HG02840 (cell line): Measurements from ENCODE around the gene AKIRIN2.
"Not testable (repeated sequence)": the region's sequence is repeated elsewhere in the genome, so short reads cannot be mapped to it uniquely, and the experiment has no call there.

Experiments
- ATAC-seq: cut with Tn5 transposase; IDR thresholded peaks from one replicate; pipeline ENCODE4 v1.9.1; 2021; ENCODE audit warnings: mild to moderate bottlenecking, moderate library complexity, moderate number of reproducible peaks; ENCODE audit not compliant: unreplicated experiment, low FRiP score

Gene AKIRIN2

GRCh38 chr6:87692086-87692485, 9.9 kb downstream of the AKIRIN2 start:
- no peak for ATAC-seq

DNA sequence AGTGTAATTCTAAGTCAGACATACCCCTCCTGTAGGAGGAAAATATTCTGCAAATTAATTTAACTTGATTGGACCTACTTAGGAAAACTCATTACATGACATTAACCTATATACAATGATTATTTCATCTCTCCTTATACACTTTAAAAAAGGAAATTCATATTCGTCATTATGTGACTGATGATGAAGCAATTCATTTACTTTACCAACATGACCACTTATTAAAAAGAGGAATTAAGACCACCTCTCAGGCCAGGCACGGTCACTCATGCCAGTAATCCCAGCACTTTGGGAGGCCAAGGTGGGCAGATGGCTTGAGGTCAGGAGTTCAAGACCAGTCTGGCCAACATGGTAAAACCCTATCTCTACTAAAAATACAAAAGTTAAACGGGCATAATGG, 11.6 kb downstream of the AKIRIN2 start:
- ATAC-seq: no peak

DNA sequence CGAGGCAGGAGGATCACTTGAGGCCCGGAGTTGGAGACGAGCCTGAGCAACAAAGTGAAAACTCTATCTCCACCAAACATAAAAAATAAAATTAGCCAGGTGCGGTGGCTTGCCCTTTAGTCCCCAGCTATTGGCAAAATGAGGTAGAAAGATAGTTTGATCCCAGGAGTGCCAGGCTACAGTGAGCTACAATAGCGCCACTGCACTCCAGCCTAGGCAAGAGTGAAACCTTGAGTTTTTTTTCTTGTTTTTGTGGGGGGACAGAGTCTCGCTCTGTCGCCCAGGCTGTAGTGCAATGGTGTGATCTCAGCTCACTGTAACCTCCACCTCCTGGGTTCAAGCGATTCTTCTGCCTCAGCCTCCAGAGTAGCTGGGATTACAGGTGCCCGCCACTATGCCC, 14.1 kb downstream of the AKIRIN2 start:
- not testable (repeated sequence) for ATAC-seq

DNA sequence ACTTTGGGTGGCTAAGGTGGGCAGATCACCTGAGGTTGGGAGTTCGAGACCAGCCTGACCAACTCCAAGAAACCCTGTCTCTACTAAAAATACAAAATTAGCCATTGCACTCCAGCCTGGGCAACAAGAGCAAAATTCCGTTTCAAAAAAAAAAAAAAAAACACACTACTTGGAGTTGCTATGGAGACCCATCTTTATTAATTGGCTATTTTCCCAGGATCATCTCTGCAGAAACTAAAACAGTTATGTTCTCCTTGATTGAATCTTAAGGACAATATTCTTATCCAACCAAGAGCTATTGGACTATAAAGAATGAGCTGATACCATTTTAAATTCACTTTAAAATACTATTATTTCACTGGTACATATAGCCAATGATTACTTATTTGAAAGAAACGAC, 14.7 kb downstream of the AKIRIN2 start:
- ATAC-seq: no peak

DNA sequence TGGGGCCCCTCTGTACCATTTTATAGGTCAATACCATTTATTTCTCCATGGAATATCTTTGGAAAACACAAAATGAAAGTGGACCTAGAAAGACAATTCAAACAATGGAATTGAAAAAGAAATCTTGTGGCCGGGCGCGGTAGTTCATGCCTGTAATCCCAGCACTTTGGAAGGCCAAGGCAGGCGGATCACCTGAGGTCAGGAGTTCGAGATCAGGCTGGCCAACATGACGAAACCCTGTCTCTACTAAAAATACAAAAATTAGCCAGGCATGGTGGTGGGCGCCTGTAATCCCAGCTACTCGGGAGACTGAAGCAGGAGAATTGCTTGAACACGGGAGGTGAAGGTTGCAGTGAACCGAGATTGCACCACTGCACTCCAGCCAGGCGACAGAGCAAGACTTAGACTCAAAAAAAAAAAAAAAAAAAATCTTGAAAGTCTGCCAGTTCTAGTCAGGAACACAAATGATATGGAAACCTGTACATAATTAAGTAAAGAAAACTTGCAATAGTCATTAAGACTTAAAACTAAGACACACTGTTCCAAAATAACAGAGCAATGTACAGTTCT, 15.3 kb downstream of the AKIRIN2 start:
- not testable (repeated sequence) for ATAC-seq

- no peak for ATAC-seq
Measured at GRCh38 chr6:87684895-87685654, 17.0 kb downstream of the AKIRIN2 start.

DNA sequence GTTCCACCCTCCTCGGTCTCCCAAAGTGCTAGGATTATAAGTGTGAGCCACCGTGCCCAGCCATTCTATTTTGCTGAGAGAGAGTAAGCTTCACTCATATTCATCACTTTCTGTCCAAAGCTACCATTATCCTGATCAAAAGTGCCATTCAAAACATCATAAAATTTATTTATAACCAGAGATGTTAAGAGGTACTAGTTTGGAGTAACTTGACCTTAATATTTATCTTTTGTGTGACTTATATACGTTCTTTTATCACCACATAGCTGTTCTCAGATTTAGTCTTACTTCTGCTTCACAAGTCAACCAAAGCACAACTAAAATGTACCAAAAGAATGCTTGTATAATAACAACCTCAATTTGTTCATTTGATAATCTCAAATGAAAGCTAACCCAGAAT, 18.1 kb downstream of the AKIRIN2 start:
- ATAC-seq: no peak

DNA sequence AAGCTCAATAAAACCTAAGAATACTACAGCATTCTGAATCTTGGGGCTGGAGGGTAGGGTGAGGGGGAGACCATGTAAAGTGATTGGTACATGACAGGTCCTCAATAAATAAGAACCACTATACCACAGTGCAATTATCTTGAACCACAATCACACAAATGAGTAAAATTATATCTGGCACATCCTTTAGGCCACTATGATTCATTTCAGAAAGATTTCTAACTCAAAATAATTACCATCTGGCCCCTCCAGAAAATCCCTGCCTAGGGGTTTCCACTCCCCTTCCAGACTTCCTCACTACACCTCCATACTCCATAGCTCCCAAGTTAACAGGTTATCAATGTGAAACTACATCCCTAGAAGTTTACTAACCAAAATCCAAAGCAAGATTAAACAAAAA, 19.7 kb downstream of the AKIRIN2 start:
- no peak for ATAC-seq

- no peak for ATAC-seq
Measured at GRCh38 chr6:87675004-87675681, 26.9 kb downstream of the AKIRIN2 start.

DNA sequence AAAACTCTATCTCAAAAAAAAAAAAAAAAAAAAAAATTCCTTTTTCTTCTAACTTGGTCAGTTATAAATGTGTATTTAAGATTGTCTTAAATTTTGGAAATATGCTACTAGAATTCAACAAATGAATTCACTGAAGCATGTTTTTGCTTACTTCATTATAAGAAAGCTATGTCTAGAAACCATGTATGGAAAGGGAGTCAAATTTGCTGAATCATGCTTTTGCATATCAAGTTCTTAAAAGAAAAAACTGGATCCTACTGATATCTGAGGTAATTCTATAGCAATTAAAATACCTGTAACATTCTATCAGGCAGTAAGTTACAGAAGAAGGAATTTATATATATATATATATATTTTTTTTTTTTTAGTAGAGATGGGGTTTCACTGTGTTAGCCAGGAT, 27.7 kb downstream of the AKIRIN2 start:
- ATAC-seq: no peak

GRCh38 chr6:87673237-87673636, 28.8 kb downstream of the AKIRIN2 start:
- no peak for ATAC-seq

GRCh38 chr6:87672641-87673040, 29.4 kb downstream of the AKIRIN2 start:
- no peak for ATAC-seq

DNA sequence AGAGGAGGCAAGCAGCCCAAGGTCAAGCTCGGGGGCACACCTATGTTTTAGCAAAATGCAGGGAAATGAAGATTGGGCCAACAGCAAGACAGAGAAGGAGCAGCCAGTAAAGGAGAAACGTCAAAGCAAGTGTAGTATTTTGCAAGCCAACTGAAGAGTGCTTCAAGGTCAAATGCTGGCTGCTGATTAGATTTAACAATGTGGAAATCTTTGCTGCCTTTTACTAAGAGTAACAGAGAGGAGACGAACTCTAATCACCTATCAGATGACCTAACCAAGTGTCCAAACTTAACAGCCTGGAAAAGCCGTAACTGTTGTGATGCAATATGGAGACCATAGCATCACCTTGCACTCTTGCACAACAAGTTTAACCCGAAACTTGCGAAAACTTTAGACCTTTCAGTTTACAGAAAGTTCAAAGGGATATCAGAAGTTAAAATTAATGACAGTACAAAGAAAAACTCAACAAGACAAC, 30.4 kb downstream of the AKIRIN2 start:
- ATAC-seq: no peak

DNA sequence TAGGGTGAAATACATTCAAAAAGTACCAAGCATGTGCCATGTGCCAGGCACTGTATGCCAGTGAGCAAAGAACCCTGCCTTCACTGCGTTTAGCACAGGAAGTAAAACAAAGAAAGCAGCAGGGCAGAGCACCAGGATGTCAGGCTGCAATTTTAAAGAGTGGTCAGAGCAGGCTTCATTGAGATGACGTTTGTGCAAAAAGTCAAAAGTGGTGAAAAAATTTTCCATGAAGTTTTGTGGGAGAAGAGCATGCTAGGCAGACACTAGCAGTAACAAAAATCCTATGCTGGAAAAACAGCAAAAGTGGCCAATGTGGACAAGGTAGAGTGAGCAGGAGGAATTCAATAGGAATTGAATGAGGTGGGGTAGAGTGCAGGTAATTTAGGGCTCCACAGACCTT, 31.3 kb downstream of the AKIRIN2 start:
- no peak for ATAC-seq

DNA sequence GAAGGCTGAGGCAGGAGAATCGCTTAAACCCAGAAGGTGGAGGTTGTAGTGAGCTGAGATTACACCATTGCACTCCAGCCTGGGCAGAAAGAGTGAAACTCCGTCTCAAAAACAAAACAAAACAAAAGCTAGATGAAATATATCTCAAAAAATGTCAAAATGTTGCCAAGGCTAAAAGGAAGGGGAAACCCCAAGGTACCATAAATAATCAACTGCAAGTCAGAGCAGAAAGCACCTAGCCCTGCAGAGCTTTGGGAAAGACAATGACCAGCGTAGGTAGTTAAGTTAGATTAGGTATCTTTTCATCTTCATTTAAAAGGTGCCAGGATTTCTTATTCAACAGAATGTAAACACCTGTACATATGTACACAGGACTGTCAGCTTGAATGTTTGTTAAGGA, 33.0 kb downstream of the AKIRIN2 start:
- ATAC-seq: no peak

DNA sequence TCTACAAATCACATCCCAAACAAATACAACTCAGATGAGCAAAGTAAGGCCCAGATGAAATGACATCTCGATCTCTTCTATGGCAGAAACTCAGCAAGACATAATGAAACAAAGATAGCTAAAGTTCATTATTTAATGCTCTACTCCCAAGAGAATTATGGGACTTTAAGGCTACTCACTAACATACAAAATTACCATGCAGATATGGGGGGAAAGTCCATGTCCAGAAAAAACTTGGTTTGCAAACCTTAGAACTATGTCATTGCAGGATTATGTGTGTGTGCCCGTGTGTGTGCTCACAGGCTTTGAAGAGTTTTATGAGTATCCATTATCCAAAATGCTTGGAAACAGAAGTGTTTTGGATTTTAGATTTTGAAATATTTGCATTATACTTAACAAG, 34.0 kb downstream of the AKIRIN2 start:
- ATAC-seq: no peak

DNA sequence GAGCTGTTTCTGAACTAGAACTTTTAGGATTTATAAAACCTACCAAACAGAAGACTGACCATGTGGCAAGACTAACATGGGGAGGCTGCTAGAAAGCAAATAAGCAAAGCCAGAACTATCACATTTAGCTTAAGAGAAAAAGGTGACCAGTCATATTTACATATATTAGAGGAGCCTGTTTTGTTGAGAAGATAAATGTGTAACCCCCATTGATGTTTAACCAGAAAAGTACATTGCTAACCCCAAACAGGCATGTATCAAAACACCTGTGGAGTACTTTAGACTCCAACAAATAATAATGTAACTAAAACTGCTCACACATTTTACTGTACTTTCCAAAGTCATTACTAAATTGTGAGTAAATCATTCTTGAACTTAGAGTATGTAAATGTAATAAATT, 35.0 kb downstream of the AKIRIN2 start:
- no peak for ATAC-seq

DNA sequence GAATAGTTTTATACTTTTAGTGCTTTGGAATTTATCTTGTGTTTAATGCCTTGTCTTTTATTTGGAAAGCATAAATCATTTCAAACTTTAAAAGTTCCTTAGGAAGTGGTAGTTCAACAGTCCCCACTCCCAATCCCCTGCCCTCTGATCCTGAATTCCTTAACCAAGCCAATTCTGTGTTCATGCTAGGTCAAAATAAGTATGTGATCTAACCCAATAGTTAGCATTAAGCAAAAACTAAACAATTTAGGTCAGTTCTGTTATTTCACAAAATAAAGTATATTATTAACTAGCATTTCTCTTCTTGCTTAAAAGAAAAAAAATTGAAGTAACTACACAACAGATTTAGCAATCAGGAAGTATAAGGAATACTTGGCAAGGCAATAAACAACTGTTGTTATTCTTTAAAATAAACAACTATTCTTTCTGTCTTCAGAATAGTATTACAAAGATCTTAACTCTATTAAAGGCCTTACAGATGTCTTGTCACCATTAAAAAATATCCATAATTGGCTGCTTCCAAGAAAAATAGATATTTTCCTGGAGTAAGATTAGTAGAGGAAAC, 37.0 kb downstream of the AKIRIN2 start:
- no peak for ATAC-seq

DNA sequence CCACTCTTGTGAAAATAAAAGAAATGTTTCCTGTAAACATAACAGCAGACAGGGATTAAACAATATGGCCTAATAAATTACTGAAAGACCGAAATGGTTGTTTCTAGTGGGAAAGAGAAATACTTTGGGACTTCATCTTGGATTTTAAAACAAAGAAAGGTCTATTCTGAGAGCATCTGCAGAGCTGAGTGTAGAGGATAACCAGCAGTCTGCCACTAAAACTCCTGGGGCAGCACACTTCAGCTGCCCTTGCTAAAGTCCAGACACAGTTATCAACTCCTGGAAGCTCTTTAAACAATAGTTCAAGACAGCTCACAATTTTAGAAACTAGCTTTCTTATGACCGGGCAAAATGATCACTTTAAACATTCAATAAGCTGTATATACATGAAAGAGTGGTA, 38.6 kb downstream of the AKIRIN2 start:
- no peak for ATAC-seq

GRCh38 chr6:87661503-87661902, 40.5 kb downstream of the AKIRIN2 start:
- no peak for ATAC-seq

DNA sequence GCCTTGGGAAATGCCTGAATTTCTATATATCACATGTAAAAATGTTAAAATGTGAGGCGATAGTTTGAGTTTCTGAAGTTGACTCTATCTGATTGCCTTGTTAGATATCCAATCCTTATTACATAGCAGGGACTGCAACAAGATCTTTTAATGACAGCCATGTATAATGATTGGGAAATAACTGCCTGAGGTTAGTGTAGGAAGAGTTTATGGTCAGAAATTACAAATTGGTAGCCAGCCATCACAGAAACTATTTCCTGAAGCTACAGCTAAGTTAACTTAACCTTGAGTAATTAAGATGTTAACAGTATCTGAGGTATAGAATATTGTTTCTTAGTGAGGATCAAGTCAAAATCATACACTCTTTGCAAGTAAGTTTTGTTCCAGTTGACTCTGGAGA, 41.0 kb downstream of the AKIRIN2 start:
- no peak for ATAC-seq
